Activated T-helper 17 cell treated with anti-CD3 and anti-CD28 coated beads, Interleukin-2, amount 50 U/mL, for 72 hours (primary cell): Measurements from ENCODE around the gene TOP2A. TPM values are rescaled to one million over a fixed set of nuclear protein-coding genes. Genes with fewer than 3 reads are reported as not detected.
A peak's percentile ranks its signal among the peaks of the same experiment; 100 is the strongest.

Experiments
- ATAC-seq: fragments of 150-1000 bp; cut with Tn5 transposase; replicated peaks from 2 replicates; pipeline ENCODE4 v1.10.0; 2021; ENCODE audit warnings: mild to moderate bottlenecking, moderate library complexity
- H3K27ac Mint-ChIP-seq: one replicate; pipeline ENCODE4 v1.8.0; 2022; ENCODE audit warnings: mixed read lengths
- H3K27me3 Mint-ChIP-seq: one replicate; pipeline ENCODE4 v1.8.0; 2022; ENCODE audit warnings: mixed read lengths
- H3K36me3 Mint-ChIP-seq: one replicate; pipeline ENCODE4 v1.8.0; 2022; ENCODE audit warnings: low read depth, mild to moderate bottlenecking, mixed read lengths
- H3K4me1 Mint-ChIP-seq: one replicate; pipeline ENCODE4 v1.8.0; 2022; ENCODE audit warnings: mixed read lengths
- H3K4me3 Mint-ChIP-seq: one replicate; pipeline ENCODE4 v1.8.0; 2022; ENCODE audit warnings: mild to moderate bottlenecking, mixed read lengths
- H3K9me3 Mint-ChIP-seq: one replicate; pipeline ENCODE4 v1.8.0; 2022; ENCODE audit warnings: mixed read lengths
- total RNA-seq, 2 donors: library from RNA; stranded (reverse); gene quantifications; one replicate each; pipeline ENCODE4 v1.2.3, GENCODE V29; 2022

Gene TOP2A
- total RNA-seq, 2 donors from 2014 or later: 230 to 257 TPM

GRCh38 chr17:40445751-40446468 is 28.2 kb upstream of the TOP2A start:
- Mint-ChIP-seq H3K27ac (peak overlapping the region; percentile 75), H3K36me3 (peaks cover 18% of the 10 kb centered on the region), H3K27me3 (no peaks in the 10 kb centered on the region), H3K9me3 (no peaks in the 10 kb centered on the region), H3K4me3 (peak overlapping the region; percentile 70), H3K4me1 (peaks cover 20% of the 10 kb centered on the region)
- ATAC-seq: no peak

GRCh38 chr17:40443988-40444899 is 26.5 kb upstream of the TOP2A start:
- peaks cover 20% of the 10 kb centered on the region for H3K4me1 Mint-ChIP-seq
- peak; percentile 9 for ATAC-seq
- peaks cover 18% of the 10 kb centered on the region for H3K36me3 Mint-ChIP-seq
- H3K9me3 Mint-ChIP-seq: no peaks in the 10 kb centered on the region
- peak overlapping the region; percentile 75 for H3K27ac Mint-ChIP-seq
- peak overlapping the region; percentile 70 for H3K4me3 Mint-ChIP-seq
- no peaks in the 10 kb centered on the region for H3K27me3 Mint-ChIP-seq

- Mint-ChIP-seq H3K4me1 (peaks cover 20% of the 10 kb centered on the region), H3K27ac (peak within 1 kb of the TSS; percentile 75), H3K4me3 (peak within 1 kb of the TSS; percentile 70)
These were observed 25.7 kb upstream of the TOP2A start, which contains the start of gene IGFBP4 for GRCh38 chr17:40443196-40443987. Gene IGFBP4, plus strand, starts transcription at chr17:40443450. Its CDS starts 286 bp downstream, at chr17:40443736.

GRCh38 chr17:40442392-40443195 is 24.9 kb upstream of the TOP2A start:
- Mint-ChIP-seq H3K36me3 (peaks cover 15% of the 10 kb centered on the region), H3K27ac (no peak overlapping the region), H3K27me3 (no peaks in the 10 kb centered on the region), H3K4me1 (peaks cover 16% of the 10 kb centered on the region), H3K4me3 (peak overlapping the region; percentile 32), H3K9me3 (no peaks in the 10 kb centered on the region)
- no peak for ATAC-seq

More at GRCh38 chr17:40443196-40443987, 25.7 kb upstream of the TOP2A start, which contains the start of gene IGFBP4:
- peaks cover 18% of the 10 kb centered on the region for H3K36me3 Mint-ChIP-seq
- no peaks in the 10 kb centered on the region for H3K9me3 Mint-ChIP-seq
- peak; percentile 64 for ATAC-seq
- H3K27me3 Mint-ChIP-seq: no peaks in the 10 kb centered on the region

- Mint-ChIP-seq H3K9me3 (no peaks in the 10 kb centered on the region), H3K36me3 (peaks cover 11% of the 10 kb centered on the region), H3K4me3 (no peak overlapping the region), H3K27me3 (no peaks in the 10 kb centered on the region), H3K27ac (no peak overlapping the region), H3K4me1 (peaks cover 10% of the 10 kb centered on the region)
- no peak for ATAC-seq
These were observed 22.5 kb upstream of the TOP2A start for GRCh38 chr17:40440166-40440565.

GRCh38 chr17:40437095-40437732 is 19.5 kb upstream of the TOP2A start:
- H3K9me3 Mint-ChIP-seq: no peaks in the 10 kb centered on the region
- H3K36me3 Mint-ChIP-seq: no peaks in the 10 kb centered on the region
- H3K4me1 Mint-ChIP-seq: no peaks in the 10 kb centered on the region
- H3K27ac Mint-ChIP-seq: no peak overlapping the region
- H3K27me3 Mint-ChIP-seq: no peaks in the 10 kb centered on the region
- H3K4me3 Mint-ChIP-seq: no peak overlapping the region
- ATAC-seq: no peak

GRCh38 chr17:40436636-40437035 is 18.9 kb upstream of the TOP2A start:
- no peaks in the 10 kb centered on the region for H3K4me1 Mint-ChIP-seq
- H3K27me3 Mint-ChIP-seq: no peaks in the 10 kb centered on the region
- H3K36me3 Mint-ChIP-seq: no peaks in the 10 kb centered on the region
- no peak overlapping the region for H3K27ac Mint-ChIP-seq
- ATAC-seq: no peak
- H3K4me3 Mint-ChIP-seq: no peak overlapping the region
- no peaks in the 10 kb centered on the region for H3K9me3 Mint-ChIP-seq

- Mint-ChIP-seq H3K4me1 (no peaks in the 10 kb centered on the region), H3K27me3 (no peaks in the 10 kb centered on the region), H3K4me3 (no peak overlapping the region), H3K36me3 (no peaks in the 10 kb centered on the region), H3K27ac (no peak overlapping the region), H3K9me3 (no peaks in the 10 kb centered on the region)
- ATAC-seq: peak; percentile 45
These were observed 16.1 kb upstream of the TOP2A start for GRCh38 chr17:40433551-40434415.

GRCh38 chr17:40432864-40433528 is 15.3 kb upstream of the TOP2A start:
- ATAC-seq: no peak
- no peaks in the 10 kb centered on the region for H3K9me3 Mint-ChIP-seq
- no peak overlapping the region for H3K27ac Mint-ChIP-seq
- peaks cover 3% of the 10 kb centered on the region for H3K4me1 Mint-ChIP-seq
- H3K4me3 Mint-ChIP-seq: no peak overlapping the region
- H3K27me3 Mint-ChIP-seq: no peaks in the 10 kb centered on the region
- H3K36me3 Mint-ChIP-seq: no peaks in the 10 kb centered on the region

GRCh38 chr17:40431231-40431602 is 13.5 kb upstream of the TOP2A start:
- H3K36me3 Mint-ChIP-seq: no peaks in the 10 kb centered on the region
- no peaks in the 10 kb centered on the region for H3K27me3 Mint-ChIP-seq
- no peaks in the 10 kb centered on the region for H3K9me3 Mint-ChIP-seq
- peaks cover 20% of the 10 kb centered on the region for H3K4me1 Mint-ChIP-seq
- no peak overlapping the region for H3K27ac Mint-ChIP-seq
- H3K4me3 Mint-ChIP-seq: no peak overlapping the region
- no peak for ATAC-seq

- Mint-ChIP-seq H3K9me3 (no peaks in the 10 kb centered on the region), H3K4me3 (no peak overlapping the region), H3K4me1 (peaks cover 26% of the 10 kb centered on the region), H3K27ac (no peak overlapping the region), H3K27me3 (no peaks in the 10 kb centered on the region), H3K36me3 (no peaks in the 10 kb centered on the region)
- ATAC-seq: no peak
These were observed 12.9 kb upstream of the TOP2A start for GRCh38 chr17:40430272-40431230.
